Measurements from ENCODE around the gene BTG2. TPM values are rescaled to one million over a fixed set of nuclear protein-coding genes. Genes with fewer than 3 reads are reported as not detected.
"Not testable (repeated sequence)": the region's sequence is repeated elsewhere in the genome, so short reads cannot be mapped to it uniquely, and the experiment has no call there.

Gene BTG2
- total RNA-seq, 1 donor from 2014 or later = 199 TPM

- DNase-seq (ENCODE audit: low spot score) = no peak
Observed at GRCh38 chr1:203295796-203296195, 9.5 kb upstream of the BTG2 start.

- DNase-seq (ENCODE audit: low spot score) = no peak
Observed at GRCh38 chr1:203296460-203297073, 8.8 kb upstream of the BTG2 start.

- no peak for DNase-seq (ENCODE audit: low spot score)
Observed at GRCh38 chr1:203299169-203299568, 6.2 kb upstream of the BTG2 start.

- not testable (repeated sequence) for DNase-seq (ENCODE audit: low spot score)
Observed at GRCh38 chr1:203299719-203300429, 5.4 kb upstream of the BTG2 start.

DNA sequence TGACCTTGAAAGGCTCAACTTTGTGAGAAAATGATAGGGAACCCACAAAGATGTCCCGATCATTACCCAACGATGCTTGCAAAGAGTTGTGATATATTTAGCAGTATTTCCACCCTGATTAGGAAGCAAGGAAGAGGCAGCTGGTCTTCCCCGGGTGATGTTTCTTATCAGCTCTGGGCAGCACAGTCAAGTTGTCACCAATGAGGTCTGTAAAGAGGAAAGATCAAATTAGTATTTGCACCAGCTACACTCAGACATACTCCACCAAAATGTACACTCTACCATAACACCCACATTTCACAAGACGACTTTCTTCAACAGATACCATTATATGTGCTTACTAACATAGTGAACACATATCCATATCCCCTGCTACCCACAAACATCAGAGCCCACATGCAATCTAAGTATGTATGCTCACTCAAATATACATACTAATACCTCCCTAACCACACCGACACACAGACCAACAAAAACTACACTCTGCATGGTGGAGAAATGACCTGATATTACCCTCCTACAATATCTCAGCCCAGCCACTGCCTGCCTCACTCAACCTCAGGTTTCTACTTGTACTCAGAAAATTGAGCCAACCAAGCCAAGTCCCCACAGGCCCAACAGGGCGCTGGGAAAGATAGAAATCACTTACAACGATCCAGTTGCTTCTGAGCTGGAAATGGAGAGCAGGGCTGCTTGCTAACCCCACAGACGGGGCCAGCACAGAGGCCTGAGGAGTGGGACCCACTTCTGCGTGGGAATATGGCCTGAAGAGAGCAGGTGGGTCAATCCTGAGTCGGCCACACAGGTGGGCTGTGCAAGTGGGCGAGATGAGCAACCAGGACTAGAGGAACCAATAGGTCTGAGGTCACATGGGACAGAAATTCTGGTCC lies 4.6 kb upstream of the BTG2 start:
- DNase-seq (ENCODE audit: low spot score) = no peak

DNA sequence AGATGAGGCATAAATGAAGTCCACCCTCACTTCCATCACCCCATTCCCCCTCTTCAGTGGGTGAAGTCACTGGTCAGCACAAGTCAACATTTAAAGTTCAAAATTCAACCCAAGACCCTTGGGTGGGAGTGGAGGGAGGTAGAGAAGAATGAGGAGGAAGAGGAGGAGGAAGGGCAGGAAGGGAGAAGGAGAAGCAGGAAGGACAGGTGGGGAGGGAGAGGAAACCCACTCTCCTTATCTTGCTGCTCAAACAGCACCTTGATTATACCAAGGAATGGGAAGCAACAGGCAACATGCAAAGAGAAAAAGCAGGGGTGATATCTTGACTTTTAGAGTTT lies 4.0 kb upstream of the BTG2 start:
- DNase-seq (ENCODE audit: low spot score) = no peak

DNA sequence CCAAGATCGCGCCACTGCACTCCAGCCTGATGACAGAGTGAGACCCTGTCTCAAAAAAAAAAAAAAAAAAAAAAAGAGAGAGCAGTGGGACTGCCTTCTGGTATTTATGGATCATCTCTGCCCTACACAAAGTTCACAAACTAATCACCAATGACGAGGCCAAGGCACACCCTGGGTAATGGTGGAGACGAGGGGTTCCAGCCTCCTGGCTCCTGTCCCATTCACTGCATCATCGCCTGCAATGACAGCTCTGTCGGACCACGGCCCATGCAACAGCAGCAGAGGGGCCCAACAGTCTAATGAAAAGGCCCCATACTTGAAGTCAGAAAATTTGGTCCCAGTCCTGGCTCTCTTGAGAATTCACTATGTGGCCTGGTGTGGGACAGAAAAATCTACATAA lies 2.9 kb upstream of the BTG2 start:
- DNase-seq (ENCODE audit: low spot score) = no peak

GRCh38 chr1:203302894-203303293 lies 2.4 kb upstream of the BTG2 start:
- no peak for DNase-seq (ENCODE audit: low spot score)

DNA sequence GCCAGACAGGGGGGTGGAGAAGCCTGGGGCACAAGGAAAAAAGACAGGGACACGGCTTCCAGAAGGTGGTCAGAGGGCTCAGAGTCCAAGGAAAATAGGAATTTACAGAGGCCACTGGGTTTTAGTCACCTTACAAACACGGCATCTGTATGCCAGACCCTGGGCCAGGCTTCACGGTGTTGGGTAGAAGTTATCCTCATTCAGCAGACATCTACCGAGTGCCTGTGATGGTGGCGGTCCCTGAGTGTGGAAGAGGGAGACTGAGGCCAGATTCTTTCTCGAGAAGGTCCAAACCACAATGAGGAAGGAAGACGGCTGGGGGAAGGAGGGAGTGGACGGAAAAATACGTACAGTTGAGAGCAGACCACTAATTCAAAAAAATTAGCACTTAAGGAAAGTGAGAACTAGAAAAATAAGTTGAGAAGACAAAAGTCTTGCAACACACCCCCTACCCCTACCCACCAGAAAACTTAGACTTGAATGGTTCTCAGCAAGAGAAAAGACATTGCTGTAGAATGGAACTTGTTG lies 864 bp upstream of the BTG2 start:
- DNase-seq (ENCODE audit: low spot score) = no peak

- DNase-seq (ENCODE audit: low spot score) = no peak
Observed at GRCh38 chr1:203305809-203306088, 430 bp downstream of the BTG2 start.

DNA sequence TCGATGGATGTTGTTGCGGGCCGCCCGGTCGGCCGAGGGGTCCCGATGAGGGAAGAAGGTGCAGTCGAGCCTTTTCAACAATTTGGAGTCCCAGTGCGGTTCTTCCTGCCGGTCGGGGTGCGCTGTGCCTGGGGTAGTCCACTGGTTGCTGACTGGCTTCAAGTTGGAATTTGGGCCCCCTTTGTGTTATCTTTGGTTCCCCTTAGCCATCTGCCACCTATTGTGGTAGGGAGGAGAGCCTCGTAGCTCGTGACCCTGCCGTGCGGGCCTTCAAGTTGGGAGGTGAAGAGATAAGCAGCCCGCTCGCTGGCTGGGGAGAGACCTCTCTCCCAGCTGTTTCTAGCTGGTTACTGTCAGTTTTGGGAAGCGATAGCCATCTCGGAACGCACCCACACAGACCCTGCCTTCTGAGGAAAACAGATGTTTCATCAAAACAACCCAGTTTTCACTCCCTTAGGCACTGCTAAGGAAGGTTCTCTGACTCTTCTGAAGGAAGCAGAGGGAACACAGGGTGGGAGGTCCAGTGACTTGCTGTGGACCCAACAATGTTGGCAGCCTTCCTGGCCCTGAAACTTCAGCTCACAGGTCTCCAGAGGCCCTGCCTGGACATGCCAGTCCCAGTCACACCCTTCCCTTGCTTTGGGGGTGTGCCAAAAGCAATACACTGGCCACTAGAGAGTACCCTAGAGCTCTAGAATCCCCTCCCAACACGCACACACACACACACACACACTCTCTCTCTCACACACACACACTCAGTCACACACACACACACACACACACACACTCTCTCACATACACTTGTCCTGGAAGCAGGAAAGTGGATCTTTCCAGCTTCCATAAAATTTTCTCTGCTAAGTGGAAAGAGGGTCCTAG lies 1.0 kb downstream of the BTG2 start:
- peak; percentile 96 for DNase-seq (ENCODE audit: low spot score)

GRCh38 chr1:203306965-203307541 lies 1.7 kb downstream of the BTG2 start:
- DNase-seq (ENCODE audit: low spot score) = no peak

GRCh38 chr1:203307641-203308126 lies 2.4 kb downstream of the BTG2 start:
- DNase-seq (ENCODE audit: low spot score) = no peak

DNA sequence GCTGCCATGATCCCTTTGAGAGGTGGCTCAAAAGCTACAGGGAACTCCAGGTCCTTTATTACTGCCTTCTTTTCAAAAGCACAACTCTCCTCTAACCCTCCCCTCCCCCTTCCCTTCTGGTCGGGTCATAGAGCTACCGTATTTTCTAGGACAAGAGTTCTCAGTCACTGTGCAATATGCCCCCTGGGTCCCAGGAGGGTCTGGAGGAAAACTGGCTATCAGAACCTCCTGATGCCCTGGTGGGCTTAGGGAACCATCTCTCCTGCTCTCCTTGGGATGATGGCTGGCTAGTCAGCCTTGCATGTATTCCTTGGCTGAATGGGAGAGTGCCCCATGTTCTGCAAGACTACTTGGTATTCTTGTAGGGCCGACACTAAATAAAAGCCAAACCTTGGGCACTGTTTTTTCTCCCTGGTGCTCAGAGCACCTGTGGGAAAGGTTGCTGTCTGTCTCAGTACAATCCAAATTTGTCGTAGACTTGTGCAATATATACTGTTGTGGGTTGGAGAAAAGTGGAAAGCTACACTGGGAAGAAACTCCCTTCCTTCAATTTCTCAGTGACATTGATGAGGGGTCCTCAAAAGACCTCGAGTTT lies 3.1 kb downstream of the BTG2 start:
- DNase-seq (ENCODE audit: low spot score) = no peak

GRCh38 chr1:203308923-203309331 lies 3.6 kb downstream of the BTG2 start:
- DNase-seq (ENCODE audit: low spot score) = no peak

DNA sequence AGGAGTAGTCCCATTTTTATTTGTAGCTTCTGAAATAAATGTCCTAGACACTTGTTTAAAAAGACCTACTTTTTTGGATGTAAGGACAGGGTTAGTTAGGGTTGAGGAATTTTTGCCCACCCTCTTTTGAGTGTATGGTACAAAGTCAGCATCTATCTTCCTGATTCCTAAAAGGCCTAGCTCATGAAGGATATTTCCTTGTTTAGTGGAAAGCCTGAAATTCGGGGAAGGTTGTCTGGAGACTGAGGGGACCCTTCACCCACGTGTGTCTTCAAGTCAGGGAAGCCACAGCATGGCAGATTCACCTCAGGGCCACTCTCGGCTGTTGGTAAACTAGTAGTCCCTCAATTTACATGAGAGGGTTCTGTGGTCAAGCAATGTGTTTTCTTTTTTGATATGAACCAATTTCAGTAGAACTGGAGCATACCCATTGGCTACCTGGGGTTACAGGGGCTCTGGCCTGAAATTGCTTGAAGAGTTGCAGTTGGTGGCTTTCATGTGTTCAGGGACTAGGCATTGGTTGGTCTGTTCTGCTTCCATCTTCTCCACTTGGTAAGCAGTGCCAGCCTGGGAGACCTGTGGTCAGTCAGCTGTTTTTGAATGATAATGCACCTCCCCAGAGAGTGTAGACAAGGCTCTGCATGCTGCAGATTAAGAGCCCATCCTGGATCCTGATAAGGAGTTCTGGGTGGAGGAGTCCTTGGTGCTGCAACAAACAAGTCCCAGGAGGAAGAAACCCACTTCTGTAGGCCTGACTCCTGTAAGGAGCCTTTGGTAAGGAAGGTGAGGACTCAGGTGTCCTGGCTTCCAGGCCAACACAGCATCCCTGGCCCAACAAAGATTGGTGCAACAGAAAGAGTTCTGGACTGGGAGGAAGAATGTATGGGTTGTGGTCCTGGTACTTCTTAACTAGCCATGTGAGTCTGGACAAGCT lies 6.3 kb downstream of the BTG2 start:
- no peak for DNase-seq (ENCODE audit: low spot score)

GRCh38 chr1:203314025-203314759 lies 8.9 kb downstream of the BTG2 start:
- not testable (repeated sequence) for DNase-seq (ENCODE audit: low spot score)

DNA sequence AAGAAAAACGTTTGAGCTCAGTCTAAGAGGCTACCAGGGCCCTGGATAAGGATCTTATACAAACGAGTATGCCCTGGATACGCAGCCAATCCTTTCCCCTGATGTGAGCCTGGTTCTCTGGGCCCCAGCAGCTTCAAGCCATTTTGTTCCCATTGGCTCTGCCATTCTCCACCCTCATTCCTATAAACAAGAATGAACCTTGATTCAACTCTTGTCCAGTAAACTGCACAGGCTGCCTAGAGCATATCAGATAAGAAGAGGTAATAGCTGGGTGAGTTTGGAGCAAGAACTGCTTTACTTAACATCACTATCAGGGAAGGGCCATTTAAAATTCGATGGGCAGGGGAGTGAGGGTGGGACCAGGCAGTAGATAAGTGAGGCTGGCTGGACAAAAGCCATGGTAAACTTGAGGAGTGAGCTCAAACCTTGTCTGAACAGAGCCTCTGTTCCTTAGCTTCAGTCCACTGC lies 11.3 kb downstream of the BTG2 start:
- peak; percentile 88 for DNase-seq (ENCODE audit: low spot score)

All from ureter (tissue), 1 donor.